ENCODE results near the gene NKTR. TPM values are rescaled to one million over a fixed set of nuclear protein-coding genes. Genes with fewer than 3 reads are reported as not detected.

Gene NKTR
- total and polyA plus RNA-seq, 2 experiments from 2014 or later = 50.5 to 75.3 TPM

GRCh38 chr3:42601896-42602581 is 1.6 kb downstream of the NKTR start:
- H3K9me3 ChIP-seq (ENCODE audit: low read depth) = no peaks in the 10 kb centered on the region
- peaks cover 19% of the 10 kb centered on the region for H3K4me1 ChIP-seq (ENCODE audit: low read depth)
- TF ChIP-seq, protein P1, sequence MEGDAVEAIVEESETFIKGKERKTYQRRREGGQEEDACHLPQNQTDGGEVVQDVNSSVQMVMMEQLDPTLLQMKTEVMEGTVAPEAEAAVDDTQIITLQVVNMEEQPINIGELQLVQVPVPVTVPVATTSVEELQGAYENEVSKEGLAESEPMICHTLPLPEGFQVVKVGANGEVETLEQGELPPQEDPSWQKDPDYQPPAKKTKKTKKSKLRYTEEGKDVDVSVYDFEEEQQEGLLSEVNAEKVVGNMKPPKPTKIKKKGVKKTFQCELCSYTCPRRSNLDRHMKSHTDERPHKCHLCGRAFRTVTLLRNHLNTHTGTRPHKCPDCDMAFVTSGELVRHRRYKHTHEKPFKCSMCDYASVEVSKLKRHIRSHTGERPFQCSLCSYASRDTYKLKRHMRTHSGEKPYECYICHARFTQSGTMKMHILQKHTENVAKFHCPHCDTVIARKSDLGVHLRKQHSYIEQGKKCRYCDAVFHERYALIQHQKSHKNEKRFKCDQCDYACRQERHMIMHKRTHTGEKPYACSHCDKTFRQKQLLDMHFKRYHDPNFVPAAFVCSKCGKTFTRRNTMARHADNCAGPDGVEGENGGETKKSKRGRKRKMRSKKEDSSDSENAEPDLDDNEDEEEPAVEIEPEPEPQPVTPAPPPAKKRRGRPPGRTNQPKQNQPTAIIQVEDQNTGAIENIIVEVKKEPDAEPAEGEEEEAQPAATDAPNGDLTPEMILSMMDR (IDR thresholded peaks at IDR 0.05; ENCODE audit: low read depth, low read length) = no peak
- no peaks in the 10 kb centered on the region for H3K27me3 ChIP-seq
- peak overlapping the region; percentile 97 for H3K27ac ChIP-seq
- peak overlapping the region; percentile 71 for H3K4me3 ChIP-seq
- no peaks in the 10 kb centered on the region for H3K36me3 ChIP-seq
- no peak for DNase-seq (ENCODE audit: low read depth in 1 of 2, low spot score in 1 of 2)

DNA sequence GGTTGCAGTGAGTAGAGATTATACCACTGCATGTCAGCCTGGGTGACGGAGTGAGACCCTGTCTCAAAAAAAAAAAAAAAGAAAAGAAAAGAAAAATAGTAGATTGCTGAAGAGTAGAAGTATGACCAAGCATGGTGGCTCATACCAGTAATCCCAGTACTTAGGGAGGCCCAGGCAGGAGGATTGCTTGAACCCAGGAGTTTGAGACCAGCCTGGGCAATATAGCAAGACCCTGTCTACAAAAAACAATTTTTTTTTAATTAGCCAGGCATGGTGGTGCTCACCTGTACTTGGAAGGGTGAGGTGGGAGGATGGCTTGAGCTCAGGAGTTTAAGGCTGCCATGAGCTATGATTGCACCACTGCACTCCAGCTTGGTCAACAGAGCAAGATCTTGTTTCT is 2.5 kb downstream of the NKTR start:
- no peaks in the 10 kb centered on the region for H3K36me3 ChIP-seq
- H3K27ac ChIP-seq = no peak overlapping the region
- H3K4me1 ChIP-seq (ENCODE audit: low read depth) = peaks cover 19% of the 10 kb centered on the region
- H3K4me3 ChIP-seq = no peak overlapping the region
- DNase-seq (ENCODE audit: low read depth in 1 of 2, low spot score in 1 of 2) = no peak
- TF ChIP-seq, protein P1 (IDR thresholded peaks at IDR 0.05; ENCODE audit: low read depth, low read length) = no peak
- H3K27me3 ChIP-seq = no peaks in the 10 kb centered on the region
- H3K9me3 ChIP-seq (ENCODE audit: low read depth) = no peaks in the 10 kb centered on the region

DNA sequence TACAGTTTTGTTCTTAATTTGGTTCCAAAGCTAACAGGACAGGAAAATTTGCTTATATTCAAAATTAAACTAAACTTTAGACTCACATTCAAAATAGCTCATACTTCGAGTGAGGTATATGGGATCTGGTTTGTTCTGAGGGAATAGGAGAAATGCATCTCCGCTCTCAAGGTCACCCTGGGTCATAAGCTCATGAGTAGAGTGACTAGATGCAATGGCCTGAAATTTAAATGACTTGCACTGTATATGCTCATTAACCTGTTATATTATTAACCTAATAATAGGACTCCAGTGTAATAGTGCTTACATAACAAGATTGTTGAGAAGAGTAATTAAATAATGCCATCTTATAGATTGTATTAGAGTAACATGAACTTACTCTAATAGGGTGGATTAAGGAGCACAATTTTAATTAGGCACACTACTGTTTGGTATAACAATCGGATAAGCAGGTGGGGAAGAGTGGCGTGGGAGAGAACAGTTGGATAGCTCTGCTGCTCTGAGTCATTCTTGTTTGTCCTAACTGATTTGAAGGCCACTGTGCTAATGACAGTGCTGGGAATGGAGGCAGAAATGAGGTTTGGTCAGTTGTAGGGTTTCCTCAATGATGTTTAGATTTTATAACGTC is 5.2 kb downstream of the NKTR start:
- no peak for DNase-seq (ENCODE audit: low read depth in 1 of 2, low spot score in 1 of 2)
- Histone ChIP-seq H3K36me3 (no peaks in the 10 kb centered on the region), H3K4me3 (no peak overlapping the region), H3K4me1 (ENCODE audit: low read depth) (peaks cover 19% of the 10 kb centered on the region), H3K27me3 (no peaks in the 10 kb centered on the region), H3K9me3 (ENCODE audit: low read depth) (no peaks in the 10 kb centered on the region), H3K27ac (peak overlapping the region; percentile 5)
- TF ChIP-seq, protein P1 (IDR thresholded peaks at IDR 0.05; ENCODE audit: low read depth, low read length) = no peak

DNA sequence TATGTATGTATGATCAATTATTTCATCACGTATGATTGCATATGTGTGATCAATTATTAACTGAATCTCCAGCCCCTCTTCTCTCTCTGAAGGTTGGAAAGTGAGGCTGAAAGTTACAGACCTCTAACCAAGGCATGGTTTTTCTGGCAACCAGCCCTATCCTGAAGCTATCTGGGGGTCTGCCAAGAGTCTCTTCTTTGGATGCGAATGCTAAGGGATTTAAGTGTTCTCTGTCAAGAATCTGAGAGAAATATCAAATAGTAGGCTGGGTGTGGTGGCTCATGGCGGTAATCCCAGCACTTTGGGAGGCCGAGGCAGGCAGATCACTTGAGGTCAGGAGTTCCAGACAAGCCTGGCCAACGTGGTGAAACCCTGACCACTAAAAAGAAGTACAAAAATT is 8.1 kb downstream of the NKTR start:
- Histone ChIP-seq H3K27me3 (no peaks in the 10 kb centered on the region), H3K27ac (no peak overlapping the region), H3K9me3 (ENCODE audit: low read depth) (no peaks in the 10 kb centered on the region), H3K4me3 (no peak overlapping the region), H3K36me3 (no peaks in the 10 kb centered on the region), H3K4me1 (ENCODE audit: low read depth) (peaks cover 14% of the 10 kb centered on the region)
- DNase-seq (ENCODE audit: low read depth in 1 of 2, low spot score in 1 of 2) = peak in 1 of 2 donors; percentile 41
- TF ChIP-seq, protein P1 (IDR thresholded peaks at IDR 0.05; ENCODE audit: low read depth, low read length) = no peak

DNA sequence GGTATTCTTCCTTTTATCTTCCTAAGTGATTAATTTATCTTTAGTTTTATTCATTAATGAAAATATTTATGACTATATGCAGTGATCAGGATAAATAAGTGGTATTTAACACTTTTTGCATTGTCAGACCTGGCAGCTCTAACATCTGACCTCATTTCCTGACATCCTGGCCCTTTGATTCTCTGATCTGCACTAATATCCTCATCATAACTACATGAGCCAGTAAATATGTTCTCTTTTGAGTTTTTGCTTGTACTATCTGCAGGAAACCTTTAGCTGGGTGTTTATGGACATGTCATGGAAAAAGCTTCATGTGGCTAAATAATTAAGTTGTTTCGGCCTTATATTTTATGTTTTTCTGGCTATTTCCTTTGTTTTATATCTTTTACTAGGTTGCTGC is 10.5 kb downstream of the NKTR start:
- Histone ChIP-seq H3K27ac (no peak overlapping the region), H3K36me3 (no peaks in the 10 kb centered on the region), H3K4me1 (ENCODE audit: low read depth) (peaks cover 5% of the 10 kb centered on the region), H3K9me3 (ENCODE audit: low read depth) (no peaks in the 10 kb centered on the region), H3K4me3 (no peak overlapping the region), H3K27me3 (no peaks in the 10 kb centered on the region)
- no peak for DNase-seq (ENCODE audit: low read depth in 1 of 2, low spot score in 1 of 2)
- TF ChIP-seq, protein P1 (IDR thresholded peaks at IDR 0.05; ENCODE audit: low read depth, low read length) = no peak

Data from cardiac muscle cell (in vitro differentiated cells and primary cell).